Astrocyte of the spinal cord (primary cell): ENCODE measurements around the gene OGT.

Experiments
- DNase-seq: peaks from one replicate; pipeline ENCODE4 v3.0.0; 2011; ENCODE audit warnings: low read depth, low spot score
- H3K4me3 ChIP-seq: 2 replicates; pipeline ENCODE4 v1.5.1; 2011; ENCODE audit warnings: low read depth, mild to moderate bottlenecking, low read length, moderate library complexity
- CTCF ChIP-seq: IDR thresholded peaks from 2 replicates; pipeline ENCODE4 v1.5.1; 2012; ENCODE audit warnings: low read depth, mild to moderate bottlenecking, low read length, inconsistent platforms
- in situ Hi-C: cut with HindIII; loops from 2 replicates; pipeline ENCODE4 v1.10.0; 2017; ENCODE audit warnings: low sequenced_read_pairs

The OGT gene

GRCh38 chrX:71619986-71620385, 87.1 kb downstream of the OGT start:
- DNase-seq = no peak
- in situ Hi-C loops = no loop called here
- TF ChIP-seq CTCF = no peak
- H3K4me3 ChIP-seq = no peak overlapping the region

DNA sequence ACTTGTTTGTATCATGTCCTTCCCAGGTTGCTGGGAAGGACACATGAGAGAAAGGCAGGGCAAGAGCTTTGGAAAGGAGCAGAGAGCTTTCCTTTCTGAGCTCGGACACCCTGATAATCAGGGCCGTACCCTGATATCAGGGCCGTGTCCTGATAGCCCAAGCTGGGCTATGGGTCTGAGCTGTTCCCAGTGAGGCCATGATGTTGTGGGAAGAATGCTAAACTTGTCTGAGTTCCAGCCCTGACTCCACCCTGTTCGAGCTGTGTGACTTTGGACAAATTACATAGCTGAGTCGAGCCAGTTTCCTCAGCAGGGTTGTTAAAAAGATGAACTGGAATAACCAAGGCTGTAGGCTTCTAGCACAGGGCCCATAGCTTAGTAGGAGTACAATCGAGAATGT, 88.7 kb downstream of the OGT start:
- in situ Hi-C loops = no loop called here
- DNase-seq = no peak
- no peak overlapping the region for H3K4me3 ChIP-seq
- TF ChIP-seq CTCF = no peak

DNA sequence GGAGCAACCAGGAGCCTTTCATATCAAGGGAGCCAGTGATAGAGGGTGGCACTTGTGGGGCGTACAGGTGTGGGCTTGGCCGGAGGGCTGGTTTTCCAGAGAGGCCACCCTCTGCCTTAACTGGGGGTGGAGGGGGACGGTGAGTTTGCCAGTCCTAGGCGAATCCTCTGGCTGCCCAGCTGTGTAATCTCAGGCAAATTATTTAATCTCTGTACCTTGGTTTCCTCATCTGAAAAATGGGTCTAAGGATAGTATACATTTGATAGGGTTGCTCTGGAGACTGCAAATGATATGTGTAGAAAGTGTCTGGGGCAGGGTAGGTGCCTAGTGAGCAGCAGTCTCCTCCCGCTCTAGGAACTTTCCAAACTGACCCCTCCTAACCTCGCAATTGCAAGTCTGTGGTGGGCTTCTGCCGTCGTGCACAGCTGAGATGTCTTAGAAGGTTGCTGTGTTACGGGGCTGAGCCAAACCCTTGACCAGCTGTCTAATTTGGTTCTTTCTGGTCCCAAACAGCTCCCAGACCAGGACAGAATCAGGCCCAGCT, 89.2 kb downstream of the OGT start:
- in situ Hi-C loops = no loop called here

GRCh38 chrX:71622576-71623450, 89.9 kb downstream of the OGT start:
- in situ Hi-C loops = no loop called here
- TF ChIP-seq CTCF = no peak
- no peak overlapping the region for H3K4me3 ChIP-seq
- peak; percentile 38 for DNase-seq

More for the DNA sequence above, 89.2 kb downstream of the OGT start:
- H3K4me3 ChIP-seq = no peak overlapping the region
- no peak for DNase-seq
- no peak for TF ChIP-seq CTCF

- H3K4me3 ChIP-seq = no peak overlapping the region
- TF ChIP-seq CTCF = no peak
- no peak for DNase-seq
- in situ Hi-C loops = no loop called here
These were observed 90.8 kb downstream of the OGT start for GRCh38 chrX:71623714-71624113.

GRCh38 chrX:71625471-71625870, 92.6 kb downstream of the OGT start:
- in situ Hi-C loops = no loop called here
- no peak overlapping the region for H3K4me3 ChIP-seq
- no peak for TF ChIP-seq CTCF
- no peak for DNase-seq
